Measurements from ENCODE around the gene GGTLC1.
A peak's percentile ranks its signal among the peaks of the same experiment; 100 is the strongest.

Gene GGTLC1

GRCh38 chr20:23959054-23959453 lies 29.5 kb downstream of the GGTLC1 start:
- no peak for DNase-seq

GRCh38 chr20:23955896-23956295 lies 32.7 kb downstream of the GGTLC1 start:
- DNase-seq: no peak

- DNase-seq: no peak
Observed at GRCh38 chr20:23954008-23954745, 34.4 kb downstream of the GGTLC1 start.

GRCh38 chr20:23946206-23946605 lies 42.4 kb downstream of the GGTLC1 start:
- no peak for DNase-seq

- no peak for DNase-seq
Observed at GRCh38 chr20:23943304-23943703, 45.3 kb downstream of the GGTLC1 start.

GRCh38 chr20:23939641-23940040 lies 48.9 kb downstream of the GGTLC1 start:
- no peak for DNase-seq

GRCh38 chr20:23939063-23939462 lies 49.5 kb downstream of the GGTLC1 start:
- DNase-seq: no peak

- DNase-seq: no peak
Observed at GRCh38 chr20:23938118-23938438, 50.5 kb downstream of the GGTLC1 start.

GRCh38 chr20:23937303-23938117 lies 51.1 kb downstream of the GGTLC1 start:
- DNase-seq: peak; percentile 20
